ENCODE measurements around the gene ULK3.

The ULK3 gene

GRCh38 chr15:74850393-74850792 is 7.4 kb upstream of the ULK3 start:
- DNase-seq (ENCODE audit: low read depth) = no peak
- TF ChIP-seq CTCF (IDR thresholded peaks at IDR 0.05; ENCODE audit: insufficient read depth, low read depth, low read length, missing control alignments) = no peak
- no peak overlapping the region for H3K4me3 ChIP-seq (ENCODE audit: low read length)

GRCh38 chr15:74847432-74847831 is 4.5 kb upstream of the ULK3 start:
- DNase-seq (ENCODE audit: low read depth) = no peak
- no peak overlapping the region for H3K4me3 ChIP-seq (ENCODE audit: low read length)
- TF ChIP-seq CTCF (IDR thresholded peaks at IDR 0.05; ENCODE audit: insufficient read depth, low read depth, low read length, missing control alignments) = no peak

GRCh38 chr15:74845581-74845980 is 2.6 kb upstream of the ULK3 start:
- no peak for DNase-seq (ENCODE audit: low read depth)
- TF ChIP-seq CTCF (IDR thresholded peaks at IDR 0.05; ENCODE audit: insufficient read depth, low read depth, low read length, missing control alignments) = no peak
- H3K4me3 ChIP-seq (ENCODE audit: low read length) = no peak overlapping the region

GRCh38 chr15:74845208-74845568 is 2.2 kb upstream of the ULK3 start:
- H3K4me3 ChIP-seq (ENCODE audit: low read length) = no peak overlapping the region
- no peak for TF ChIP-seq CTCF (IDR thresholded peaks at IDR 0.05; ENCODE audit: insufficient read depth, low read depth, low read length, missing control alignments)
- DNase-seq (ENCODE audit: low read depth) = no peak

- no peak overlapping the region for H3K4me3 ChIP-seq (ENCODE audit: low read length)
- no peak for TF ChIP-seq CTCF (IDR thresholded peaks at IDR 0.05; ENCODE audit: insufficient read depth, low read depth, low read length, missing control alignments)
- DNase-seq (ENCODE audit: low read depth) = no peak
These were observed 1.6 kb upstream of the ULK3 start for GRCh38 chr15:74844319-74845207.

GRCh38 chr15:74843891-74844299 is 939 bp upstream of the ULK3 start:
- no peak for DNase-seq (ENCODE audit: low read depth)
- no peak overlapping the region for H3K4me3 ChIP-seq (ENCODE audit: low read length)
- TF ChIP-seq CTCF (IDR thresholded peaks at IDR 0.05; ENCODE audit: insufficient read depth, low read depth, low read length, missing control alignments) = no peak

GRCh38 chr15:74843445-74843828 is 481 bp upstream of the ULK3 start:
- DNase-seq (ENCODE audit: low read depth) = no peak
- TF ChIP-seq CTCF (IDR thresholded peaks at IDR 0.05; ENCODE audit: insufficient read depth, low read depth, low read length, missing control alignments) = no peak

More at GRCh38 chr15:74843445-74843828, 481 bp upstream of the ULK3 start:
- H3K4me3 ChIP-seq (ENCODE audit: low read length) = peak overlapping the region; percentile 30
